Heart left ventricle (tissue), 16 donors: ENCODE results near the gene GPR152. TPM values are rescaled to one million over a fixed set of nuclear protein-coding genes. Genes with fewer than 3 reads are reported as not detected.

ENCODE experiments used
- ATAC-seq, 4 donors: fragments of 200-7000 bp; cut with Tn5 transposase; one replicate each; pipeline ENCODE4 v1.9.1; 2020 to 2022; ENCODE audit warnings: moderate library complexity in 4 of 4, mild to moderate bottlenecking in 3 of 4, moderate number of reproducible peaks in 1 of 4
- DNase-seq, 5 donors: peaks; one replicate each; pipeline ENCODE4 v3.0.0-alpha.2; 2020
- H3K27ac ChIP-seq, 12 donors: fragments of 200-600 bp; sonication (generic) in 4 of 12; one replicate each; pipeline versions ENCODE4 v1.5.0 to v1.8.0; 2016 to 2022; ENCODE audit warnings: mild to moderate bottlenecking in 2 of 12
- H3K27me3 ChIP-seq, 9 donors: fragments of 200-600 bp; sonication (generic) in 2 of 9; one replicate each; pipeline versions ENCODE4 v1.5.1 to v1.8.0; 2016 to 2022; ENCODE audit warnings: mild to moderate bottlenecking in 3 of 9
- H3K36me3 ChIP-seq, 9 donors: fragments of 200-600 bp; sonication (generic) in 2 of 9; one replicate each; pipeline versions ENCODE4 v1.5.0 to v1.8.0; 2018 to 2022; ENCODE audit warnings: mild to moderate bottlenecking in 2 of 9
- H3K4me1 ChIP-seq, 12 donors: fragments of 200-600 bp; sonication (generic) in 4 of 12; one replicate each; pipeline versions ENCODE4 v1.5.0 to v1.8.0; 2016 to 2022; ENCODE audit warnings: mild to moderate bottlenecking in 3 of 12
- H3K4me3 ChIP-seq, 12 donors: fragments of 200-600 bp; sonication (generic) in 4 of 12; one replicate each; pipeline versions ENCODE4 v1.5.0 to v1.8.0; 2017 to 2022; ENCODE audit warnings: mild to moderate bottlenecking in 9 of 12, moderate library complexity in 4 of 12
- H3K9me3 ChIP-seq, 12 donors: fragments of 200-600 bp; sonication (generic) in 4 of 12; one replicate each; pipeline versions ENCODE4 v1.5.0 to v1.8.0; 2016 to 2022; ENCODE audit warnings: mild to moderate bottlenecking in 1 of 12
- POLR2A ChIP-seq, 2 donors: fragments of 450-650 bp; IDR thresholded peaks; one replicate each; pipeline ENCODE4 v1.6.1; 2017; ENCODE audit warnings: antibody characterized with exemption in 2 of 2, mild to moderate bottlenecking in 2 of 2, moderate library complexity in 2 of 2
- WGBS, 4 donors: extraction: QIAGEN DNeasy Blood & Tissue Kit in 2 of 4; methylation state at CpG; one replicate each; pipeline versions ENCODE4 v1.1.5 to v1.1.7; 2013 to 2018; 5-methylcytosine and 5-hydroxymethylcytosine counted together
- intact Hi-C, 10 donors: fragments of 100-400 bp; cut with DNase I; formaldehyde crosslinking; loops; one replicate each; pipeline versions ENCODE4 v1.11.1 to v1.14.2; 2022
- polyA plus RNA-seq, 2 donors: library from polyadenylated mRNA; stranded (reverse); fragments of 200-250 nt; gene quantifications; one replicate each; pipeline ENCODE4 v1.2.3, GENCODE V29; 2013
- total RNA-seq, 9 donors: library from RNA; depleted of rRNA in 2 of 9; stranded (reverse); fragments of >200 nt in 2 of 9; fragmentation: NEBNext Ultra II Directional in 3 of 9; extraction: Animal tissue kit (Norgen Biotek cat#: 25700) in 3 of 9; gene quantifications; one replicate each; pipeline versions ENCODE4 v1.1.0 to v1.2.4, GENCODE V29; 2016 to 2023
- TF ChIP-seq, protein P1 (sequence below), 12 donors: fragments of 200-600 bp; sonication (generic) in 4 of 12; IDR thresholded peaks; one replicate each; pipeline versions ENCODE4 v1.5.0 to v1.8.0; 2018 to 2022; ENCODE audit warnings: antibody characterized with exemption in 12 of 12, mild to moderate bottlenecking in 5 of 12
- donor health status: ischemic (EF 13 %, LVEDD 7.1; RV severe dilation, severe dysfunction).
- donor health status: healthy with polysubstance abuse.
- donor health status: DM: no; HTN: yes; CAD: no.
- donor health status: DM: no; HTN: no; CAD: no.
- donor health status: ischemic (EF 25% LVEDD 6.9; RV normal size, moderate dysfunction).
- donor health status: ischemic (EF 25% LVEDD 5.7; RV mildly dilated, moderate dysfunction).
- donor health status: healthy.
- donor health status: DM: yes; HTN: yes; CAD: no.
- donor health status: ischemic (EF 35%, LVEDD 5.7; RV mildly dilated, moderate dysfunction).
- donor health status: nonischemic (EF 11% LVEDD 7.7; RV severe dilation, severe dysfunction).
- donor health status: DM: yes; HTN: yes; CAD: no.
- donor health status: PGD.
- donor health status: ischemic (EF 29% LVEDD 5.4; RV normal size, mild dysfunction).
- donor health status: nonischemic (EF 23%, LVEDD 6.1; RV moderate dilation, normal function).

The GPR152 gene
- total and polyA plus RNA-seq, 11 donors, result not detected

DNA sequence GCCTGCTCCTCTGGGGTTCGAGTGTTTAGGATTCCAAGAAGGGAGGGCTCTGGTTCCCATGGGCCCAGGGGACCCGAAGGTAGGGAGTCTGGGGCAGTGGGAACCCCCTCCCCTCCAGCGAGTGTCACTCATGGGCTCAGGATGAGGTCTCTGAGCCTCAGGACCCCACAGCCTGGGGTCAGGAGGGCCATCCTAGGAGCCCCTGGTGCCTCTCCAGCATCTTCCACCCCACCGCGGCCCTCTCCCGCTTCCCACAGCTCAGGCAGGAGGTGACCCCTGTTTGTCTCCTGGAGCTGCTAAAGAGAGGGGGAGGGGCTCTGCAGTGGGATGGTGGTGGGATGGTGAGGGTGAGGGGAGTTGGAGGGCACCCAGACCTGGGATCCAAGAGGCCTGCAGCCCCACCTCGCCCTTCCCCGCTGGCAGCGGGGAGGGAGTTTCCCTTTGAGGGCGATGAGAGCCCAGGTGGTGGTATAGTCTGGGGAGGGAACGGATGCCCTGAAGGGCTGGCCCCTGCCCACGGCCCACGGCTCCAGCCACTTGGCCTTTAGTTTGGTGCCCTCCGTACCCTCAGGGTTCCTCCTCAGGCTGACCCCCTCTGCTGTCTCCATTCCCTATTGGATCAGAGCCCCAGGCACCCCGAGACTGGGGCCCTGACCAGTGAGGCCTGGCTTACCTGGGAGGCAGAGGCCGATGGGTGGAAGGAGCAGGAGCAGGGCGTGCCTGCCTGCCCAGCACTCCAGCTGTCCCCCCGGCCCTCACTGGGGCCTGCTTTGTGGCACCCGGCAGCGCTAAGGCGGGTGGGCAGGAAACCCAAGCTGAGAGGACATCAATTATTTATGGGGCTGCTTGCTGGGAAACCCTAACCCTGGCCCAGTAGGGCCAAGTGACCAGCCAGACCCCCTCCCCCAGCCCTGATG is 1.5 kb upstream of the GPR152 start:
- H3K9me3 ChIP-seq, result no peaks in the 10 kb centered on the region
- no peak overlapping the region for H3K27ac ChIP-seq
- no peak overlapping the region for H3K4me3 ChIP-seq
- intact Hi-C loops, result no loop called here
- no peaks in the 10 kb centered on the region for H3K27me3 ChIP-seq
- H3K36me3 ChIP-seq, result no peaks in the 10 kb centered on the region
- 88 to 95% (median 94%) methylated on average over 15 to 21 of the region's 21 CpGs for WGBS, 4 donors
- TF ChIP-seq, protein P1, sequence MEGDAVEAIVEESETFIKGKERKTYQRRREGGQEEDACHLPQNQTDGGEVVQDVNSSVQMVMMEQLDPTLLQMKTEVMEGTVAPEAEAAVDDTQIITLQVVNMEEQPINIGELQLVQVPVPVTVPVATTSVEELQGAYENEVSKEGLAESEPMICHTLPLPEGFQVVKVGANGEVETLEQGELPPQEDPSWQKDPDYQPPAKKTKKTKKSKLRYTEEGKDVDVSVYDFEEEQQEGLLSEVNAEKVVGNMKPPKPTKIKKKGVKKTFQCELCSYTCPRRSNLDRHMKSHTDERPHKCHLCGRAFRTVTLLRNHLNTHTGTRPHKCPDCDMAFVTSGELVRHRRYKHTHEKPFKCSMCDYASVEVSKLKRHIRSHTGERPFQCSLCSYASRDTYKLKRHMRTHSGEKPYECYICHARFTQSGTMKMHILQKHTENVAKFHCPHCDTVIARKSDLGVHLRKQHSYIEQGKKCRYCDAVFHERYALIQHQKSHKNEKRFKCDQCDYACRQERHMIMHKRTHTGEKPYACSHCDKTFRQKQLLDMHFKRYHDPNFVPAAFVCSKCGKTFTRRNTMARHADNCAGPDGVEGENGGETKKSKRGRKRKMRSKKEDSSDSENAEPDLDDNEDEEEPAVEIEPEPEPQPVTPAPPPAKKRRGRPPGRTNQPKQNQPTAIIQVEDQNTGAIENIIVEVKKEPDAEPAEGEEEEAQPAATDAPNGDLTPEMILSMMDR (IDR thresholded peaks at IDR 0.05), result no peak
- no peak for TF ChIP-seq POLR2A (IDR thresholded peaks at IDR 0.05)
- DNase-seq (no peak), ATAC-seq (no peak)
- peaks cover 0 to 29% (median 5%) of the 10 kb centered on the region in 12 donors for H3K4me1 ChIP-seq

DNA sequence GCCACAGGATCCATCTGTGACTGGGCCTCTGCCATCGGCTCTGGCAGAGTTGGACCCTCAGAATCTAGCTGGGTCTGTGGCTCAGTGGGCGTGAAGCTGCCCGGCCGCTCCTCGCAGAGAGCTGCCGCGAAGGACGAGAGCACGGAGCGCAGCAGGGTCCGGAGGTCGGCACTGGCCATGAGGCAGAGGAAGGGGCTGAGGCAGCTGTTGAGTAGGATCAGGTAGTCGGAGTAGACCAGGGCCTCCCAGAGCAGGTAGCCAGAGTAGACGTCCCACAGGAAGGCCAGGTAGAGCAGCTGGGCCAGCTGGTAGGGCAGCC is 912 bp downstream of the GPR152 start:
- no peak overlapping the region for H3K4me3 ChIP-seq
- ATAC-seq, result no peak
- intact Hi-C loops, result no loop called here
- peak in 1 of 5 donors; percentile 21 for DNase-seq
- peaks cover 0 to 38% (median 5%) of the 10 kb centered on the region in 12 donors for H3K4me1 ChIP-seq
- peak overlapping the region in 8 of 12 donors; percentile 1 to 69 (median 41) for H3K27ac ChIP-seq
- H3K9me3 ChIP-seq, result no peaks in the 10 kb centered on the region
- TF ChIP-seq, protein P1 (IDR thresholded peaks at IDR 0.05), result no peak
- TF ChIP-seq POLR2A (IDR thresholded peaks at IDR 0.05), result no peak
- H3K27me3 ChIP-seq, result no peaks in the 10 kb centered on the region
- H3K36me3 ChIP-seq, result no peaks in the 10 kb centered on the region
- 92 to 97% (median 94%) methylated on average over 13 to 14 of the region's 14 CpGs for WGBS, 4 donors

DNA sequence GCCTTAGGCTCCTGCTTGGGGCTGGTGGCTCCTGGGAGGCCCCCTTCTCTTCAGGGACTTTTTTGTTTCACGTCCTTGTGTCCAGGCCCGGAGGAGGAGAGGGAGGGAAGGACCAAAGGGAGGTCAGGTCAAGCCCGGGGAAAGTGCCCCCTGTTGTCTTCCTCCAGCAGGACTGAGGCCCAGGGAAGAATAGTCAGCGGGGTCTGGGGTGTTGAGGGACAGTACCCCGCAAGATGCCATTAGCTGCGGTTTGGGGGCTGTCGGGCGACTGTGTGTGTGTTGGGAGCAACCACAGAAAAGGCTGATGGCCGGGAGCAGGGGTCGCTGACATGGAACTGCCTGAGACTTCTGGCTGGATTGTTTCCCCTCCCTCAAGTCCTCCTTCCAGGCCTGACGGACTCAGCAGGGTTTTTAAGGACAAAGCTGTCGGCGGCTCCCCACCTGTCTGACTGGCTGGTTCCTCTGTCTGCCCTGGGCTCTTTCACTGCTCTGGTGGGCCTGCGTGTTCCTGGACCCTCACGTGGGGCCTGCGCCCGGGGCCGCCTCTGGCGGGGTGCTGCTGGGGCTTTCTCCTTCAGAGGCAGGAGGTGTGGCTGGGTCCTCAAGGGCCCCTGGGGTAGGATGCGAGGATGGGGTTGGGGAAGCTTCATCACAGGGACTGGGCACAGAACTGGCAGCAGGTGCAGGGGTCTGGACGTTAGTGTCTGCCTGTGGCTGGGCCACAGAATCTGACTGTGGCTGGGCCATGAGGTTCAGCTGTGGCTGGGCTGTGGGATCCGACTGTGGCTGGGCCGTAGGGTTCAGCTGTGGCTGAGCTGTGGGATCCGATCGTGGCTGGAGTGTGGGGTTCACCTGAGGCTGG is 1.5 kb downstream of the GPR152 start:
- ATAC-seq (no peak), DNase-seq (no peak)
- intact Hi-C loops, result no loop called here
- H3K4me3 ChIP-seq, result no peak overlapping the region
- no peaks in the 10 kb centered on the region for H3K36me3 ChIP-seq
- TF ChIP-seq POLR2A (IDR thresholded peaks at IDR 0.05), result no peak
- TF ChIP-seq, protein P1 (IDR thresholded peaks at IDR 0.05), result no peak
- 90 to 93% (median 91%) methylated on average over 20 to 25 of the region's 25 CpGs for WGBS, 4 donors
- H3K27ac ChIP-seq, result no peak overlapping the region
- no peaks in the 10 kb centered on the region for H3K27me3 ChIP-seq
- peaks cover 0 to 38% (median 5%) of the 10 kb centered on the region in 12 donors for H3K4me1 ChIP-seq
- H3K9me3 ChIP-seq, result no peaks in the 10 kb centered on the region
